AG04450 (cell line): ENCODE measurements around the gene TTC9. TPM values are rescaled to one million over a fixed set of nuclear protein-coding genes. Genes with fewer than 3 reads are reported as not detected.

Experiments
- CTCF ChIA-PET: fragments of 300-600, 350-600 bp; formaldehyde crosslinking; extraction: SDS; loops from one replicate; lab custom pipeline; 2022; ENCODE audit warnings: antibody characterized with exemption, inconsistent platforms; lab: Charles Lee
- POLR2A ChIA-PET: fragments of 350-600 bp; formaldehyde crosslinking; extraction: SDS; loops from one replicate; lab custom pipeline; 2021; ENCODE audit warnings: antibody characterized with exemption, inconsistent platforms; lab: Yijun Ruan, JAX
- DNase-seq: peaks from one replicate; pipeline ENCODE4 v3.0.0-alpha.2; 2011; ENCODE audit warnings: low read depth, low spot score
- H3K27ac ChIP-seq: one replicate; pipeline ENCODE4 v1.5.1; 2012; ENCODE audit warnings: low read depth, low read length, control low read depth
- H3K27me3 ChIP-seq: one replicate; pipeline ENCODE4 v1.6.0; 2012; ENCODE audit warnings: low read length; ENCODE audit not compliant: control insufficient read depth, insufficient read depth
- H3K4me3 ChIP-seq: 2 replicates; pipeline ENCODE4 v1.5.1; 2011; ENCODE audit warnings: mild to moderate bottlenecking, low read depth, low read length, control low read depth
- H3K9me3 ChIP-seq: 2 replicates; pipeline ENCODE4 v1.5.1; 2012; ENCODE audit warnings: low read length; ENCODE audit not compliant: control insufficient read depth, insufficient read depth
- polyA plus RNA-seq: library from polyadenylated mRNA; depleted of rRNA; stranded (reverse); fragments of >200 nt; gene quantifications from 2 replicates; pipeline ENCODE4 v1.2.3, GENCODE V29; 2011
- TF ChIP-seq, protein P1 (sequence below): IDR thresholded peaks from 2 replicates; pipeline ENCODE4 v1.5.1; 2011; ENCODE audit warnings: low read depth, low read length, control low read depth, inconsistent platforms

Gene TTC9
- polyA plus RNA-seq, 1 experiment: 0.02 TPM

- ChIA-PET CTCF (no interaction called here), POLR2A (no interaction called here)
- TF ChIP-seq, protein P1, sequence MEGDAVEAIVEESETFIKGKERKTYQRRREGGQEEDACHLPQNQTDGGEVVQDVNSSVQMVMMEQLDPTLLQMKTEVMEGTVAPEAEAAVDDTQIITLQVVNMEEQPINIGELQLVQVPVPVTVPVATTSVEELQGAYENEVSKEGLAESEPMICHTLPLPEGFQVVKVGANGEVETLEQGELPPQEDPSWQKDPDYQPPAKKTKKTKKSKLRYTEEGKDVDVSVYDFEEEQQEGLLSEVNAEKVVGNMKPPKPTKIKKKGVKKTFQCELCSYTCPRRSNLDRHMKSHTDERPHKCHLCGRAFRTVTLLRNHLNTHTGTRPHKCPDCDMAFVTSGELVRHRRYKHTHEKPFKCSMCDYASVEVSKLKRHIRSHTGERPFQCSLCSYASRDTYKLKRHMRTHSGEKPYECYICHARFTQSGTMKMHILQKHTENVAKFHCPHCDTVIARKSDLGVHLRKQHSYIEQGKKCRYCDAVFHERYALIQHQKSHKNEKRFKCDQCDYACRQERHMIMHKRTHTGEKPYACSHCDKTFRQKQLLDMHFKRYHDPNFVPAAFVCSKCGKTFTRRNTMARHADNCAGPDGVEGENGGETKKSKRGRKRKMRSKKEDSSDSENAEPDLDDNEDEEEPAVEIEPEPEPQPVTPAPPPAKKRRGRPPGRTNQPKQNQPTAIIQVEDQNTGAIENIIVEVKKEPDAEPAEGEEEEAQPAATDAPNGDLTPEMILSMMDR: no peak
- Histone ChIP-seq H3K27me3 (no peaks in the 10 kb centered on the region), H3K9me3 (no peaks in the 10 kb centered on the region), H3K4me3 (no peak overlapping the region), H3K27ac (no peak overlapping the region)
- no peak for DNase-seq
These were observed 23.2 kb downstream of the TTC9 start for GRCh38 chr14:70664698-70665447.

- DNase-seq: no peak
- H3K27me3 ChIP-seq: no peaks in the 10 kb centered on the region
- no peak overlapping the region for H3K4me3 ChIP-seq
- TF ChIP-seq, protein P1: no peak
- H3K27ac ChIP-seq: no peak overlapping the region
- no peaks in the 10 kb centered on the region for H3K9me3 ChIP-seq
- ChIA-PET CTCF (interaction anchor here (0.6 kb wide), 1 partner anchor 30 kb away, joined by 3 read pairs; no protein-coding TSS in a partner anchor), POLR2A (no interaction called here)
These were observed 24.0 kb downstream of the TTC9 start for GRCh38 chr14:70665448-70666360.

DNA sequence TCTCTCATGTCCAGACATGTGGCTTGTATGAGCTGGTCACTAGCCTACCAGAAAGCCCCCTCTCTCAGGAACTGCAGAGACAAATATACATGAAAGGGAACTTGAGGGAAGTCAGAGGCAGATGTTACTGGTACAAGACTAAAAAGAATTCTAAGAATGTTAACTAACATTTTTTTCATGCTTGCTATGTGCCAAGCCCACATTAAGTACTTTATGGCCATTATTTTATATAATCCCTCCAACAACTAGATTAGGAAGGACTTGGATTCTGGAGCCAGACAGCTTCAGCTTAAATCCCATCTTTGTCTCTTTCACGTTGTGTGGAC is 24.6 kb downstream of the TTC9 start:
- no peaks in the 10 kb centered on the region for H3K9me3 ChIP-seq
- ChIA-PET CTCF (interaction anchor here (0.6 kb wide), 2 partner anchors 29 to 47 kb away, joined by 3 to 5 read pairs; no protein-coding TSS in a partner anchor), POLR2A (no interaction called here)
- DNase-seq: no peak
- H3K4me3 ChIP-seq: no peak overlapping the region
- TF ChIP-seq, protein P1: no peak
- H3K27me3 ChIP-seq: no peaks in the 10 kb centered on the region
- no peak overlapping the region for H3K27ac ChIP-seq

DNA sequence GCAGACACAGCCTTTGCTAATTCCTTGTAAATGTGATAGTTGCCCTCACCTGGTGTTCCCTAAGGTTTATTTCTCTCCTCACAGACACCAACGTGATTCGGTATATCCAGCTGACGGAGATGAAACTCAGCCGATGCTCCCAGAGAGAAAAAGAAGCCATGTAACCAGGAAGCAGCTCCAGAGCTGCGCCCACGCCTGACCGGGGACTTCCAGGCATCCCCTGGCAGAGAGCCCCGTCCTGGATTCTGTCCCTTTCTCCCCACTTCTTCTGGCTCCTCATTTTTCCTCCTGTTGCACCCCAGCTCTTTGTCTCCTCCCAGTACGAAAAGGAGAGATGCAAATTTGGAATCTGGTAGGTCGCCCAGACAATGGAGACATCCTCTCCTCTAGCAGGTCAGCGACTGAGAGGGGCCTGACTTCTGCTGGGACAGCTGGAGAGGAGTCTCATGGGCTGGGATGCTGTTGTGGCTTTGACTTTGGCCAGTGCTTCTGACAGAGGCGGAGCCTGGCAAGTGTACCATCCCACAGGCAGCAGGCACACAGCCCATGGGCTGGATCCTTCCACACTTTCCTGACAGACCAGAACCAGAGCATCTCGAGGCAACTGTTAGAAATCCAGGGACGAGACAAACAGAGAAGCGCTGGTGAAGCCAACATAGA is 29.4 kb downstream of the TTC9 start:
- TF ChIP-seq, protein P1: no peak
- no peaks in the 10 kb centered on the region for H3K9me3 ChIP-seq
- H3K4me3 ChIP-seq: no peak overlapping the region
- DNase-seq: no peak
- POLR2A ChIA-PET: no interaction called here
- CTCF ChIA-PET: interaction anchor here (0.6 kb wide), 1 partner anchor 43 kb away, joined by 3 read pairs; no protein-coding TSS in a partner anchor
- peaks cover 4% of the 10 kb centered on the region for H3K27me3 ChIP-seq
- no peak overlapping the region for H3K27ac ChIP-seq
